Endothelial cell of umbilical vein (primary cell): ENCODE measurements around the gene RGS6. TPM values are rescaled to one million over a fixed set of nuclear protein-coding genes. Genes with fewer than 3 reads are reported as not detected.

Experiments used
- BruUV-seq: library from RNA; stranded (reverse); fragments of 400-500 nt; replicated peaks from 2 replicates; lab custom pipeline; 2021; lab: Mats Ljungman, UMichigan
- CTCF ChIA-PET: fragments of 300-600, 350-600 bp; sonication (Branson Sonifier 250); formaldehyde crosslinking; loops from one replicate; lab custom pipeline; 2021; ENCODE audit warnings: antibody characterized with exemption, inconsistent platforms; lab: Charles Lee
- POLR2A ChIA-PET: fragments of 300-600, 350-600 bp; sonication (Branson Sonifier 250); formaldehyde crosslinking; loops from one replicate; lab custom pipeline; 2021; ENCODE audit warnings: antibody characterized with exemption, inconsistent platforms; lab: Charles Lee
- DNase-seq: peaks from one replicate; pipeline ENCODE4 v3.0.0-alpha.2; 2011; ENCODE audit warnings: low read depth, low spot score
- FAIRE-seq: peaks from 2 replicates; lab custom pipeline; 2011; peaks lifted over from hg19 to GRCh38; lab: Jason Lieb, UNC
- H2AFZ ChIP-seq: 2 replicates; pipeline ENCODE4 v1.6.0; 2012; ENCODE audit warnings: low read depth, low read length, control low read depth, inconsistent platforms
- H3K27ac ChIP-seq: 2 replicates; pipeline ENCODE4 v1.5.1; 2011; ENCODE audit warnings: low read depth, mild to moderate bottlenecking, control low read depth, low read length, moderate library complexity; ENCODE audit not compliant: insufficient read depth
- H3K27me3 ChIP-seq, 2 experiments: 2 replicates each; pipeline versions ENCODE4 v1.6.0 to v1.6.1; 2011; ENCODE audit warnings: low read length in 2 of 2, mixed read lengths in 1 of 2; ENCODE audit not compliant: control insufficient read depth in 2 of 2, insufficient read depth in 2 of 2
- H3K36me3 ChIP-seq, 2 experiments: 2 replicates in 1 of 2; 3 replicates in 1 of 2; pipeline ENCODE4 v1.5.1; 2011; ENCODE audit warnings: low read length in 2 of 2, mild to moderate bottlenecking in 1 of 2, moderate library complexity in 1 of 2; ENCODE audit not compliant: control insufficient read depth in 2 of 2, insufficient read depth in 2 of 2; ENCODE audit errors: extremely low read depth in 1 of 2
- H3K4me1 ChIP-seq: 3 replicates; pipeline ENCODE4 v1.5.1; 2011; ENCODE audit warnings: mild to moderate bottlenecking, low read length; ENCODE audit not compliant: control insufficient read depth, insufficient read depth; ENCODE audit errors: extremely low read depth
- H3K4me2 ChIP-seq: 2 replicates; pipeline ENCODE4 v1.6.1; 2011; ENCODE audit warnings: low read length, control low read depth, mixed read lengths; ENCODE audit not compliant: insufficient read depth
- H3K4me3 ChIP-seq, 3 experiments: fragments of 200-600 bp in 1 of 3; sonication (generic), shearing (Covaris generic) in 1 of 3; replicated peaks in 1 of 3; 2 replicates each; pipeline ENCODE4 v1.5.1; 2011 to 2016; ENCODE audit warnings: control low read depth in 3 of 3, low read length in 3 of 3, mild to moderate bottlenecking in 2 of 3, inconsistent platforms in 1 of 3, low read depth in 1 of 3, moderate library complexity in 1 of 3; ENCODE audit not compliant: insufficient read depth in 1 of 3
- H3K79me2 ChIP-seq: 2 replicates; pipeline ENCODE4 v1.6.0; 2012; ENCODE audit warnings: low read length, inconsistent platforms; ENCODE audit not compliant: control insufficient read depth, insufficient read depth
- H3K9ac ChIP-seq: replicated peaks from 2 replicates; pipeline ENCODE3; 2011; ENCODE audit warnings: low read length, control low read depth; ENCODE audit not compliant: insufficient read depth; ENCODE audit errors: extremely low read depth
- H3K9me1 ChIP-seq: replicated peaks from 3 replicates; pipeline ENCODE4 v1.6.0; 2011; ENCODE audit warnings: mild to moderate bottlenecking, low read length; ENCODE audit not compliant: control insufficient read depth, insufficient read depth; ENCODE audit errors: extremely low read depth
- H3K9me3 ChIP-seq: replicated peaks from 2 replicates; pipeline ENCODE4 v1.5.1; 2012; ENCODE audit warnings: low read length, inconsistent platforms; ENCODE audit not compliant: control insufficient read depth, insufficient read depth
- H4K20me1 ChIP-seq: replicated peaks from 2 replicates; pipeline ENCODE3; 2011; ENCODE audit warnings: mild to moderate bottlenecking, low read length; ENCODE audit not compliant: control insufficient read depth, insufficient read depth; ENCODE audit errors: extremely low read depth
- CTCF ChIP-seq, 2 donors: IDR thresholded peaks; 1 replicate in 1 of 2; 2 replicates in 1 of 2; pipeline ENCODE4 v1.5.1; 2011; ENCODE audit warnings: low read length in 2 of 2, mild to moderate bottlenecking in 2 of 2, moderate library complexity in 2 of 2, control low read depth in 1 of 2, inconsistent platforms in 1 of 2, low read depth in 1 of 2; ENCODE audit not compliant: insufficient read depth in 1 of 2; ENCODE audit errors: extremely low read depth in 1 of 2
- EZH2 ChIP-seq: IDR thresholded peaks from 2 replicates; pipeline ENCODE4 v1.6.1; 2012; ENCODE audit warnings: borderline replicate concordance, low read depth, mild to moderate bottlenecking, moderate library complexity, low read length, inconsistent platforms; ENCODE audit not compliant: severe bottlenecking
- FOS ChIP-seq: IDR thresholded peaks from 2 replicates; pipeline ENCODE4 v1.6.1; 2011; ENCODE audit warnings: mild to moderate bottlenecking, low read length, moderate library complexity, borderline replicate concordance; ENCODE audit not compliant: insufficient read depth
- GATA2 ChIP-seq: IDR thresholded peaks from 2 replicates; pipeline ENCODE4 v1.7.0; 2011; ENCODE audit warnings: low read depth, mild to moderate bottlenecking, moderate library complexity, mixed read lengths, low read length; ENCODE audit not compliant: insufficient read length, insufficient read depth
- JUN ChIP-seq: IDR thresholded peaks from 2 replicates; pipeline ENCODE4 v1.6.1; 2011; ENCODE audit warnings: borderline replicate concordance, low read depth; ENCODE audit not compliant: insufficient read length, insufficient read depth
- MAX ChIP-seq: IDR thresholded peaks from 2 replicates; pipeline ENCODE4 v1.6.1; 2011; ENCODE audit not compliant: insufficient read depth, insufficient read length
- MYC ChIP-seq: IDR thresholded peaks from one replicate; pipeline ENCODE4 v1.6.1; 2011; ENCODE audit warnings: mild to moderate bottlenecking, low read depth, low read length
- POLR2A ChIP-seq: IDR thresholded peaks from 2 replicates; pipeline ENCODE4 v1.6.1; 2012; ENCODE audit warnings: low read depth, mild to moderate bottlenecking, control low read depth, low read length
- POLR2AphosphoS5 ChIP-seq: IDR thresholded peaks from 2 replicates; pipeline ENCODE4 v1.6.1; 2012; ENCODE audit warnings: low read depth, mild to moderate bottlenecking, control low read depth, low read length, moderate library complexity; ENCODE audit not compliant: insufficient read depth
- dilution Hi-C: fragments of 300-500 bp; cut with MboI; formaldehyde crosslinking; loops from one replicate; pipeline ENCODE4 v1.15.0; 2019; ENCODE audit warnings: low sequenced_read_pairs; ENCODE audit not compliant: extremely low pct_ligation_motif_present
- intact Hi-C: fragments of 100-400 bp; cut with micrococcal nuclease; formaldehyde crosslinking; loops from one replicate; pipeline ENCODE4 v1.10.0; 2022
- polyA plus RNA-seq, 4 experiments: library from polyadenylated mRNA; depleted of rRNA in 3 of 4; stranded (reverse) in 3 of 4; unstranded in 1 of 4; fragments of >200 nt; gene quantifications; 2 replicates each; pipeline versions ENCODE4 v1.2.1 to v1.2.3, GENCODE V29; 2011 to 2012; ENCODE audit warnings: missing spikeins in 1 of 4
- total RNA-seq: library from RNA; stranded (reverse); gene quantifications from 2 replicates; pipeline ENCODE4 v1.2.3, GENCODE V29; 2021

The RGS6 gene
- total and polyA plus RNA-seq, 2 donors (not counting 3 experiments of a cell fraction or from before 2014, with no cell fraction given): not detected

GRCh38 chr14:72389200-72389599 is 457.0 kb downstream of the RGS6 start:
- Histone ChIP-seq H3K36me3 (no peaks in the 10 kb centered on the region), H3K4me2 (no peak overlapping the region), H4K20me1 (no peaks in the 10 kb centered on the region), H2AFZ (no peak overlapping the region), H3K27me3 (no peaks in the 10 kb centered on the region), H3K9ac (no peak overlapping the region), H3K79me2 (no peaks in the 10 kb centered on the region), H3K4me1 (no peaks in the 10 kb centered on the region), H3K4me3 (no peak overlapping the region), H3K9me1 (no peaks in the 10 kb centered on the region), H3K27ac (no peak overlapping the region), H3K9me3 (no peaks in the 10 kb centered on the region)
- ChIA-PET POLR2A (no interaction called here), CTCF (no interaction called here)
- dilution Hi-C loops (no loop called here), intact Hi-C loops (no loop called here)
- TF ChIP-seq MYC (no peak), CTCF (IDR thresholded peaks at IDR 0.05; ENCODE audit: extremely low read depth in 1 of 2, insufficient read depth in 1 of 2, low read depth in 1 of 2, low read length in 2 of 2) (no peak), FOS (no peak), POLR2A (no peak), GATA2 (no peak), MAX (no peak), EZH2 (no peak), JUN (no peak), POLR2AphosphoS5 (no peak)
- FAIRE-seq: no peak
- no TSS peak for BruUV-seq
- no peak for DNase-seq
